Body of pancreas (tissue), 4 donors: ENCODE measurements around the gene POLR3E.

ENCODE experiments used
- POLR2A ChIP-seq, 3 donors: fragments of 450-650 bp; IDR thresholded peaks; one replicate each; pipeline ENCODE4 v1.6.1; 2016; ENCODE audit warnings: antibody characterized with exemption in 3 of 3, mild to moderate bottlenecking in 2 of 3
- TF ChIP-seq, protein P1 (sequence below), 7 experiments: fragments of 450-650 bp in 4 of 7; fragments of 200-600 bp in 3 of 7; sonication (generic) in 3 of 7; IDR thresholded peaks; one replicate each; pipeline ENCODE4 v1.5.1; 2016 to 2019; ENCODE audit warnings: antibody characterized with exemption in 7 of 7

DNA sequence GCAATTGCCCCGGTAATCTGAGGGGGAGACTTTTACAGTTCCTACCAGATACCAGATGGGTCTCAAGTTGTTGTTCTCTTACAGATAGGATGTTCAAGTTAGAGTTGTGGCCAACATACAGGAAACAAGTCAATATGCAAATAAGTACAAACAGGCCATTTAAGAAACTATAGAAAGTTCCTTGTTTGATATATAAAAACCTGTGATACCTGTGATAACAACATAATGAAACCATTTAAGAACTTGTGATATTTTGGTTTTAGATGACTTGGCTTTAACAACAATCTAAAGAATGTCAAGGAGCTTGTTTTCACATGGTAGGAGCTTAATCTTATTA is 60.4 kb downstream of the POLR3E start:
- TF ChIP-seq, protein P1, sequence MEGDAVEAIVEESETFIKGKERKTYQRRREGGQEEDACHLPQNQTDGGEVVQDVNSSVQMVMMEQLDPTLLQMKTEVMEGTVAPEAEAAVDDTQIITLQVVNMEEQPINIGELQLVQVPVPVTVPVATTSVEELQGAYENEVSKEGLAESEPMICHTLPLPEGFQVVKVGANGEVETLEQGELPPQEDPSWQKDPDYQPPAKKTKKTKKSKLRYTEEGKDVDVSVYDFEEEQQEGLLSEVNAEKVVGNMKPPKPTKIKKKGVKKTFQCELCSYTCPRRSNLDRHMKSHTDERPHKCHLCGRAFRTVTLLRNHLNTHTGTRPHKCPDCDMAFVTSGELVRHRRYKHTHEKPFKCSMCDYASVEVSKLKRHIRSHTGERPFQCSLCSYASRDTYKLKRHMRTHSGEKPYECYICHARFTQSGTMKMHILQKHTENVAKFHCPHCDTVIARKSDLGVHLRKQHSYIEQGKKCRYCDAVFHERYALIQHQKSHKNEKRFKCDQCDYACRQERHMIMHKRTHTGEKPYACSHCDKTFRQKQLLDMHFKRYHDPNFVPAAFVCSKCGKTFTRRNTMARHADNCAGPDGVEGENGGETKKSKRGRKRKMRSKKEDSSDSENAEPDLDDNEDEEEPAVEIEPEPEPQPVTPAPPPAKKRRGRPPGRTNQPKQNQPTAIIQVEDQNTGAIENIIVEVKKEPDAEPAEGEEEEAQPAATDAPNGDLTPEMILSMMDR (IDR thresholded peaks at IDR 0.05): no peak
- TF ChIP-seq POLR2A (IDR thresholded peaks at IDR 0.05): no peak
